GM18499 (cell line): Measurements from ENCODE around the gene SLC43A2.
"Not testable (repeated sequence)": the region's sequence is repeated elsewhere in the genome, so short reads cannot be mapped to it uniquely, and the experiment has no call there.

Source experiments
- ATAC-seq: cut with Tn5 transposase; IDR thresholded peaks from one replicate; pipeline ENCODE4 v1.9.1; 2021; ENCODE audit warnings: moderate number of reproducible peaks; ENCODE audit not compliant: insufficient read depth, unreplicated experiment

Gene SLC43A2

DNA sequence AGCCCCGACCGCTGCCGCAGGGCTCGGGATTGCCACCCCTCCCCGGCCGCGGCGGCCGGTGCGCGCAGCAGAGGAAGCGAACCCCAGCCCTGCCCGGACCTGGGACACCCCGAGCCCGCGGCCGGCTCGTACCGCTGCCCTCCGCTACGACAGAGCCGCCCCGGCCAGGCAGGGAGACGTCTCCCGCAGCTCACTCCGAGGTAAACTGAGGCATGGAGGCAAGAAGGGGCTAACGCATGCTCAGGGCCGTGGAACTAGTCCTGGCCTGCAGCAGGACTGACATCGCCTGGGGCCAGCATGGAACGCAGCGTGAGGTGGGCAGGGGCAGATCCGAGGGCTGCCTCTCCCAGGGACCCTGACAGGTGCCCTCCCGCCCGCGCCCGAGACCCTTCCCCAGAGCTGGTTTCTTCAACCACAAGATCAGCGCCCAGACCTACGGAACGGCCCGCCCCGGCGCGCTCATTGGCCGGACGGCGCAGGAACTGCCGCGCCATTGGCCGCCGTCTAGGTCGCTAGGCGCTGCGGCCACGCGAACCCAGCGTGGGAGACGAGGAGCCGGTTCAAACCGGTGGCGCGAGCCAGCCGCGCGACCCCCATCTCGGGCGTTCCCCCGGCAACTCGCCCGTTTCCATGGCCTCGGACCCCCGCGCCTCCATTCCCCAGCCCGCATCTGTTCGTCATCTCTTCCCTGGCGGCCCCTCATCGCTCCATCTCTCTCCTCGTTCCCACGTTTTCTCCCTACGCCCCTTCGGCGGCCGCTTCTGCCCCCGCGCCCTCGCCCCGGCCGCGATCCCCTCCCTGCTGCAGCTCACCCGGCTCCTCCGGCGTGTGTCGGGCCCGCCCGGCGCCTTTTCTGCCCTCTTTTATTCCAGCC, at the start of gene SLC43A2:
TSS of gene SLC43A2 (minus strand) at position 853 of the 874 bp plus-strand sequence. CDS start 960 bp downstream, outside the sequence.
- no peak for ATAC-seq

DNA sequence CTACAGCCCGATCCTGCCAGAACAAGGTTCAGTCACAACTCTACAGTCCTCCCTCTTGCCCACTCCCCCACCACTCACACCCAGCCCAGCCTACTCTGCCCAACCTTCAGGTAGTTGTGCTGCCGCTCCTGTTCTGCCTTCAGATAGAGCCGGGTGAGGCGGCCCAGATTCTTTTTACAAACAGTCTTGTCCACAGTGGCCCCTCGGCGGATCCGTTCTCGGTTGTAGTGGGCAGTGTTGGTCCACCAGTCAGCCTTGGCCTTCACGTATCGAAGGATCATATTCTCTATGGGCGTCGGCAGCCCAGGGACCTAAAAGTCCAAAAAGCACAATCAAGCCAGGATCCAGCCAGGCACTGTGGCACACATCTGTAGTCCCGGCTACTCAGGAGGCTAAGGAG, 47.8 kb upstream of the SLC43A2 start:
- ATAC-seq = no peak

DNA sequence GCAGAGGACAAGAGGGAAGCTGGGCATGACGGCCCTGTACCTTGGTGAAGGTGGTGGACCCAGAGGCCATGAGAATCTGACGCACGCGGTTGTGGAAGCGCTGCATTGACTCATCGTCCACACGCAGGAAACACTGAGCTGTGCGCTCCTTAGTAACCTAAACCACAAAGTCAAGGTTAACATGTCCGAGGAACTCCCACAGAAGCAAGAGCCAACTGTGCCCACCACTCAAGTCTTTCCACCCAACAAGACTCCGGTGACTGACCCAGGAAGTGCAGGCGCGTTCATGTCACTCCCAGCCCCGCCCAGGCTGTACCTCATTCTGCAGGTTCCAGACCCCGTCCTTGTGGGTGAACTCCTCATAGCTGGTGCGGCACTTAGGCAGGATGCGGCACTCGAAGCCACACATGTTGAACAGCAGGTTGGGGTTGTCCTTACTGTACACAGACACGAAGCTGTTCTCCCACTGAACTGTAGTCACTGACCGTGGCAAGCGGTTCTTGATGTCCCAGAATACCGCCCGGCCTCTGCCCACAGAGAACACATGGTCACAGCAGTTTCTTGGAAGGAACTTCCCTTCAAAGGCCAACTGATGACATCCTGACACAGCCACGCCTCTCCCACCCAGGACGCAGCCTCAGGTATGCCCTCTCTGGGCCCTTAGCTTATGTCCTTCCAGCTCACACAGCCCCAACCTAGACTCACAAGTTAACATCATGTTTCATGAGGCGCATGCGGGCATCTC, 44.6 kb upstream of the SLC43A2 start:
- no peak for ATAC-seq

DNA sequence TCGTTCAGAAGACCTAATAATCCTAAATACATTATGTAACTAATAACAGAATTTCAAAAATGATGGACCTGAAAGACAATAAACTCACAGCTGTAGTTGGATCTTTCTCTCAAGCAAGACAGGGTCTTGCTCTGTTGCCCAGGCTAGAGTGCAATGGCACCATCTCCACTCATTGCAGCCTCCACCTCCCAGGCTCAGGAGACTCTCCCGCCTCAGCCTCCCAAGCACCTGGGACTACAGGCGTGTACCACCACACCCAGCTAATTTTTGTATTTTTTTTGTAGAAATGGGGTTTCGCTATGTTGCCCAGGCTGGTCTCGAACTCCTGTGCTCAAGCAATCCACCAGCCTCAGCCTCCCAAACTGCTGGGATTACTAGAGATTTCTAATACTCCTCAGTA, 35.3 kb upstream of the SLC43A2 start:
- ATAC-seq = not testable (repeated sequence)

DNA sequence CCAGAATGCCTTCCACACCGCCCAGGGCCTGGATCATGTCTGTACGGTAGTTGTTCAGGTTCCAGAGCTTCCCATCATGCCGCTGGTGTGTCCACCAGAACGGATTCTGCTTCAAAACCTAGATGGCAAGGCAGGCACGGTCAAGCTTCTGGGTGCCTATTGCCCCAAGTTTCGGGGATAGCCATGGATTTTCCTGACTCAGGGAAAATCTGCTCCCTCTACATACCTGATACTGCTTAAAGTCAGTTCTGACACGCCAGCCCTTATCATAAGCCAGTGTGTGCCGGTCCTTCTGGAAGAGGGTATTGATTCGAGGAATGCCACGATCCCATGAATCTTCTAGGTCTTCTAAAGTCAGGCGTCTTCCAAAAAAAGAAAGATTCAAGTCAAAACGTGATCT, 32.4 kb upstream of the SLC43A2 start:
- no peak for ATAC-seq

DNA sequence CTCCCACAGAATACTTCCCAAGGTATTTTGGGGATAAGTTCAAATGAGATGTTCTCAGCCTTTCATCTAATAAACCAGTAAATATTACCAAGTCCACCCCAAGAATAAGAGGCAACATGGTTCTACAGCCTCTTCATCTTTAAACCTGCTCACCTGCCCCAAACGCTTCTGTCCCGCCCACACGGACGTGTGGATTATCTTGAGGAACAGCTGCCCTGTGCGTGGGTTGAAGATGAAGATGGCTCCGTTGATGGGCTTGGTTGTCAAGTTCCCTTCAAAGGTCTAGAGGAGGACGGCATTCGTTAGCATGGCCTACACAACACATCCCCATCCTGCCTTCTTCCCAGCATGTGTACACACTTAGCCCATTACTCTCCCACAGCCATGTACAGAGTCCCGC, 29.5 kb upstream of the SLC43A2 start:
- ATAC-seq = no peak

DNA sequence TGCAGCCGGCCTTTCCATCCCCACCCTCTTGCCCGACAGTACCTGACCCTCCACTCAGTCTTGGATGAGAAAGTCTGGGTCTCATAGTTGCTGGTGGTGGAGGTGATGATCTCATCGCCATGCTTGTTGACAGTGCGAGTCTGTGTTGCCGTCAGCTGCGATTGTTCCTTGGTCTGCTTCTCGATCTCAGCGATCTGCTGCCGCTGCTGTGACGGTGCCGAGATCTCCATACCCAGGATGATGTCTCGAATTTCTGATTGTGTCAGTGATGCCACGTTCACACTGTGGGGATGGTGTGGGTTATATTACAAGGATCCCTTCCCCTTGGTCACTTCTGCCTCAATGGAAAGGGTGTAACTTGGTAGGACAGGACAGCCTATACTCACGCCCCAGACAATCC, 25.1 kb upstream of the SLC43A2 start:
- no peak for ATAC-seq

DNA sequence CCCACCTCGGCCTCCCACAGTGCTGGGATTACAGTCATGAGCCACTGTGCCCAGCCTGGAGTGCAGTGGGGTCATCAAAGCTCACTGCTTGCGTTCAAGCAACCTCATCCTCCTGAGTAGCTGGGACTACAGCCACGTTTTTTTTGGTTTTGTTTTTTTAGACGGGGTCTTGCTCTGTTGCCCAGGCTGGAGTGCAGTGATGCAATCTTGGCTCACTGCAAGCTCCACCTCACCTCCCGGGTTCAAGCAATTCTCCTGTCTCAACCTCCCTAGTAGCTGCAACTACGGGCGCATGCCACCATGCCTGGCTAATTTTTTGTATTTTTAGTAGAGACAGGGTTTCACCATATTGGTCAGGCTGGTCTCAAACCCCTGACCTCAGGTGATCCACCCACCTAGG, 24.2 kb upstream of the SLC43A2 start:
- ATAC-seq = not testable (repeated sequence)

DNA sequence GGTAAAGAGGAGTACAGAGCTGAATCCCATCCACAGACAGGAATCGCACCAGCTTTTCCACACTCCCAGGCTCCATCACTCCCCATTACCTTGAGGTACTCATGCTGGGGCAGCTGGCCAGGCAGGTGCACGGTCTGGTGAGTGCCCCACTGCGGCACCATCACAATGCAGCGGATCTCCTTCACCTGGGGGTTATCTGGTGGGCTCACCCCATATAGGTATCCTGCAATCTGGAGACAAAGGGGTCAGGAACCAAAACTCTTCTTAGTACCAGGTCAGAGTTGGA, 22.9 kb upstream of the SLC43A2 start:
- no peak for ATAC-seq

DNA sequence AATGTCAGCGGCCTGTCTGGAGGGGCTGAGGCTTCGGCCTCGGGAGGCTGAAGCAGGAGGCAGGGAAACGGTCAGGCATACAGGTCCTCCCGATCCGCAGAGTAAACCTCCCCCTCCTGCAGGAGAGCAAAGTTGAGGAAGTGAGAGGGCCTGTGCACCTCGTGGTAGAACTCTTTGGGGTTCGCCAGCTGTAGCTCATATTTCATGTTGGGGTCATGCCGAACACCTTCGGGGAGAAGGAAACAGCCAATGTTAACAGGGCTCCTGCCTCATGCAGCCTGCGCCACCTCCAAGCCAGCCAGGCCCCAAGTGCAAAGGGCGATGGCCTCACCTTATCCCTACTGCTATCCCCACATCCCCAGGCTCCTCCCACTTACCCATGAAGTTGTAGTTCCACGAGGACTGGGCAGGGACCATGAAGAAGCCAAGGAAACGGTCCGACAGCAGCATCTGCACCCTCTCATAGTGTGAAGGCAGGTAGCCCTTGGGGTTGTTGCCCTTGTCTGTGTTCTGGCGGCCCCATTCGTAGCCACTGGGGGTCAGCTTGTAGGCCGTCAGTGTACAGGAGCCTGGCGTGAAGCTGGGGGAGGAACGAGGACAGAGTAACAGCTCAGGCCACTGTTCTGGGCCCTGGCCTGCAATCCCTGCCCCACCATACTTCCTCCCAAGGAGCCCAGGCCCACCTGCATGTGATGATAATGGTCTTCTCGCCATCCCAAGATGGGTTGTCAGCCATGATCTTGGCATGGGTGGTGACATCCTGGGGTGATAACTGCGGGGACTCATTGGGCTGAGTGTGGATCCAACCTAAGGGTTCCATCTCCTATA, 22.3 kb upstream of the SLC43A2 start:
- ATAC-seq = no peak

DNA sequence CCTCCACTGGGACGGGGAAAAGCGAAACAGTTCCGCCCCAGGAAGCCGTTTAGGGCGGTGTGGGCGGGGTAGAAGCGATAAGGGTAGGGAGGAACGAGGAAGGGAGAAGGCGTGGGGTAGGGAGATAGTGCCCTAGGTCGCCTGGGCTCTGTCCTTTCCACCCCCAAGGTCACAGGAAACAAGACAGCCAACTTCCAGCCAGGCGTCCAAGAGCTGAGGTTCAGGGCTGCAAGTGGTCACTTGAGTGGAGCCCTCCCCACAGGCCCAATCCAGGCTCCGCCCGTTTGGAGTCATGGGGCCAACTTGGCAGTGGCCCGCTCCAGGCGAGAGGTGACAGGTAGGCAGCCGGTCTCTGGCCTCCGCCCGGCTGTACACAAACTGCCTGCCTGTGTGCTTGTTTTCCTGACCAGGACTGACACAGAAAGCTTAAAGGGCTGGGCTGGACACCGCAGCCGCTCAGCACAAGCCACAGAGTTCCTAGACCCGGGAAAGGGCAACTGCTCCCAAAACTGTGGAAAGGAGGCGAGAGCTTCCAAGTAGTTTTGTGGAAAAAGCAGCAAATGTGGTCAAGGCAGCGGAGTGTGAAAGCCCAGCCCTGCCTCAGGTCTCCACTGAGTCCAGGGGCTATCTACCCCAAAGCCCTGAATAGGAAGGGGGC, 21.3 kb upstream of the SLC43A2 start, which contains the start of gene RILP:
TSS of gene RILP (minus strand) at position 23 of the 658 bp plus-strand sequence. CDS start 62 bp downstream, outside the sequence.
- no peak for ATAC-seq

DNA sequence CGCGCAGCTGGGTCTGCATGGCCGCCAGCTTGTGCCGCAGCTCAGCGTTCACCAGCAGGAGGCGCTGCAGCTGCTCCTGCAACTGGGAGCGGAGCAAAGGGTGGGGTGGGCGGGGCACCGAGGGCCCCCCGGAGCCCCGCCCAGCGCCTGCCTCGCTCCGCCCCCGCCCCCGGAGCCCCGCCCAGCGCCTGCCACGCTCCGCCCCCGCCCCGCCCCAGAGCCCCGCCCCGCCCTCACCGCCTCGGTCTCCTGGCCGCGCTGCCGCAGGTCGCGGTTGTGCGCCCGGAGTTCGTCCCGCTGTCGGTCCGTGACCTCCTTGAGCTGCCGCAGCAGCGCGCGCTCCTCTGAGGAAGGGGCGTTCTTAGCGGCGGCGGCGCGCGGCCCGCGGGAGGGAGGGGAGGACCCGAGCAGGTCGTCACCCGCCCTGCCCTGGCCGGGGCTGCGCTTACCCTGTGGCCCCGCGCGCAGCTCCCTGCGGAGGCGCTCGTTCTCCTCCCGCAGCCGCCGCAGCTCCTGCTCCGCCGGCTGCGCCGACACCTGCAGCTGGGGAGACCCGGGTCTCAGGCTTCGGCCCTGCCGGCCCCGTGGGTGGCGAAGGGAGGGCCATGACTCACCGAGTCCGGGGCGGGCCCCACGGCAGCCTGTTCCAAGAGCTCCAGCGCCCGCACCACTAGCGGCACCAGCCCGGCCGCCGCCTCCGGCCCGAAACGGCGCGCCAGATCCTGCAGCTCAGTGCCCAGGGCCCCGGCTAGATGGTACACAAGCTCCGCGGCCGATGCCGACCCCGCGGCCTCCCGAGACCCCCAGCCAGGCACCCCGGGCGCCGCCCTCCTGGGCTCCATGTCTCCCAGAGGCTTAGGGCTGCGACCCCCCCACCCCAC, 20.6 kb upstream of the SLC43A2 start:
- no peak for ATAC-seq

DNA sequence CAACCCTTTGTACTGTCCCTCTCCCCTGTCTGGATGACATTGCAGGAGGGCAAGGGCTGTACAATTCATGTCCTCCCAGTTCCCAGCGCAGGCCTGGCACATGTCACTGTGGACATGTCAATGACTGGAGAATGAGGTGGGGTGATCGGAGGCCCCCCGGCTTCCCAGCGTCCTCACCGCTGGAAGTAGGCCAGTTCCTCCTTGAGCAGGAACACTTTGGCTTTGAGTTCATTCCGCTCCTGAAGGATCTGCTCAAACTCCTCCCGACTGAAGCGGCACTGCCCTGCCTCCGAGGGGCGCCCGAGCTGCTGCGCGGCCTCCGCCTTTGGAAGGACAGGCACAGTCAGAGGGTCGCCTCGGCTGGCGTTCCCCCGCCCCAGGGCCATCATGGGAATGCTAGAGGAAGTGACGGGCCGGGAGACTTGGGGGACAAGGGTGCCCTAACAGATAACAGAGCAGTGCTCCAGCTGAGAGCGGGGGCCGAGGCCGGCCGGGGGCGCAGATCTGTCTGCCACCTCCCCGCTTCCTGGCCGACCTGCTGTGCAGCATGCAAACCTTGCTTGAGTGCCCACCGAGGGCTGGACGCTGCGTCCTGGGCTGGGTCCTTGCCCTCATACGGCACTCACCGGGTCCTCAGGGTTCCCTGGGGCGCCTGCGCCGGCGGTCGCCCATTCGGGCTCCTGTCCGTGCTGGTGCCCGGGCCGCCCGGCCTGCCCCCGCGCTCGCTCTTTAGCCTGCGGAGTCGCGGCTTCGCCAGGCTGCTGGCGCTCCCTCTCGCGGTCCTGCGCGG, 19.7 kb upstream of the SLC43A2 start:
- ATAC-seq = no peak

DNA sequence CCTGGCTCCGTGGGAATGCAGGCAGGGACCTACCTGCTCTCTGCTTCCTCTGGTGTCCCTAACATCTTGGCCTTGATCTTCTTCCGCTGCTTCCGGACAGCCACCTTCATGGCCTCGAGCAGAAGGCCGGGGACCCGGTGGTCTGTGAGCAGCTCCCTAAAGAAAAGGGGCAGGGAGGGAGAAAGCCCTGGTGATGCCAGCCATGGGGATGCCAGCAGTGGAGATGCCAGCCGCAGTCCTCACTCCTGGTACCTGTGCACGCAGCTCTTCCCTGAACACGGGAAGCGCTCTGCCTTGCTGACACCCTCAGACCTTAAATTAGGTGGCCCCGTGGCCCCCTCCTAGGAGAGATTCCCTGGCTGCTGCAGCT, 19.2 kb upstream of the SLC43A2 start:
- no peak for ATAC-seq

DNA sequence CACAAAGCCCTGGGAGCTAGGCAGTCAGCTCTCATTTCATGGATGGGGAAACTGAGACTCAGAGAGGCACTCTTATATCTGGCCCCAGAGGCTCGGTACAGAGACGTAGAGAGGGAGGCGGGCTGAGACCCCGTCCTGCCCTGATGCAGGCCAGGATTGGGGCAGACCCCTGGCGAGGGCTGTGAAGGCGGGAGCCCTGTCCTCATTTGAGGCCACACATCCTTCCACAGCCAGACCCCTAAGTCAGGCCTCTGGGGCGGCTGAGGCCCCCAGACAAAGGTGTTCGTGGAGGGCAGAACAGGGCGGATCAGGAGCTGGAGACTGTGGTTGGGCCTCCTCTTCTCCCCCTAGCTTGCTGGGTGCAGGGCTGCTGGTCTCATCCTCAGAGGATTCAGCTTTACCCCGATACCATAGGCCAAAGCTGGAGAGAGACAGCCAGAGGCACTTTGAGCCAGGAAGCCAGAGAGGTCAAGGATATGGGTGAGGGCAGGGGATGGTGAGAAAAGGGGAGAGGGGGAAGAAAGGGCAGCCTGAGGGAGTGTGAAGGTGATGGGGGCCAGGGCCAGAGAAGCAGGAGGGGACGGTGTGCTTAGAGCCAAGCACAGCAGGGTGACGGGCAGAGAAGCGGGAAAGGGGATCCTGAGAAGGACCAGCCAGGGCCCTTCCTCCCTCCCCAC, 17.7 kb upstream of the SLC43A2 start:
- ATAC-seq = no peak

DNA sequence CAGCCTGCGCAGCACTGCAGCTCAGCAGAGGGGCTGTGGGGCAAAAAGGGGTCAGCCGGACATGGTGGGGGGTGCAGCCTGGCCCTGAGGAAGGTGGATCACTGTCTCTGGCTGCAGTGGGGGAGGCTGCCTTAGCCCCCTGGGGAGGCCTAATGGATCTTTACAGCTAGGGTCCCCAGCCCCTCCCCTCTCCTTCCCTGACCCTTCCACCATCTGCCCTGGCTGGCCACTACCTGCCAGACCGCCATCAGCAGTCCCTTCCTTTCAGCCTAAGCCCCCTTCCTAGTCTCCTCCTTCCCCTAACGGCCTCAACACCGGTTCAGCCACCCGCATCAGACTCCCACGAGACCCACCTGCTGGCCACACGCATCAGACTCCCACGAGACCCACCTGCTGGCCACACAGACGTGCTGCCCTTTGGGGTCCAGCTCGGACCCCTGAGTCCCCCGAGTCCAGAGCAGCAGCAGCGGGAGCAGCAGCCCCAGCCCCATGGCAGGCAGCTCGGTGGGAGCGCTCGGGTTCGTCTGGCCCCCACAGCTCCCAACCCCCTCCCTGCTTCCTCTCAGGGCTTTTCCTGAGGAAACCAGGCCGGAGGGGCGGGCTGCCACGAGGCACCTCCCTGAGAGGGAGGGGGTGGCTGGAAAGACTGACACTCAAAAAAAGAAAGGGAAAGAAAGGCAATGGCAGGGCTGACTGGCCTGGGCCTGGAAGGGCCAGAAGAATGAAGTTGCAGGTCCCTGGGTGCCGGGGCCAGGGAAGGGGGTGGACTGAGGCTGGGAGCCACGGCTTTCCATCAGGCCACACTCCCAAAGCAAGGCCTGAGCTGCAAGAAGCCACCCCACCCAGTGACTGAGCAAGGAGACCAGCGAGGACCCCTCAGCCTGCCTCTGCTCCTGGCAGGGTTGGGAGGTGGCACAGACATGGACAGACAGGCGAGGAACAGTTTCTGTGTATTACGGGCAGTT, 16.9 kb upstream of the SLC43A2 start, which contains the start of gene SCARF1:
TSS of gene SCARF1 (minus strand) at position 526 of the 965 bp plus-strand sequence. CDS start at position 491, 35 bp downstream.
- ATAC-seq = no peak
